Measurements from ENCODE around the gene ZBED3. TPM values are rescaled to one million over a fixed set of nuclear protein-coding genes. Genes with fewer than 3 reads are reported as not detected.

ZBED3 gene
- polyA plus RNA-seq, 1 donor from 2014 or later, result 0.56 TPM

Small RNAs within 50 kb of the gene (small RNA-seq; reads per million reads assigned to genes)
- gene SNORA47, result 22.6 to 56.3 (median 45.1) reads per million in 3 experiments

Other genes starting within 250 kb of the ZBED3 start
- not detected in 2 replicates for gene S100Z, start 237.3 kb downstream of the ZBED3 start, polyA plus RNA-seq
- gene CRHBP, start 134.2 kb downstream of the ZBED3 start, polyA plus RNA-seq, result not detected in 2 replicates
- 36.8 and 41.2 TPM in 2 replicates for gene AGGF1, start 56.9 kb downstream of the ZBED3 start, polyA plus RNA-seq
- gene PDE8B, start 123.4 kb upstream of the ZBED3 start, polyA plus RNA-seq, result 0.10 and 0.22 TPM in 2 replicates